ENCODE results near the gene BCAS3.
"Not testable (repeated sequence)": the region's sequence is repeated elsewhere in the genome, so short reads cannot be mapped to it uniquely, and the experiment has no call there.

The BCAS3 gene

GRCh38 chr17:60851181-60851580 is 173.5 kb downstream of the BCAS3 start:
- DNase-seq (ENCODE audit: insufficient read length) (no peak), FAIRE-seq (no peak)

GRCh38 chr17:60857556-60858080 is 180.0 kb downstream of the BCAS3 start:
- FAIRE-seq, result no peak
- DNase-seq (ENCODE audit: insufficient read length), result no peak
- no peak for TF ChIP-seq POLR2AphosphoS5 (IDR thresholded peaks at IDR 0.05; ENCODE audit: low read depth, low read length)

More at GRCh38 chr17:60851181-60851580, 173.5 kb downstream of the BCAS3 start:
- TF ChIP-seq POLR2AphosphoS5 (IDR thresholded peaks at IDR 0.05; ENCODE audit: low read depth, low read length), result no peak
- no peak for TF ChIP-seq POLR2A (IDR thresholded peaks at IDR 0.05; ENCODE audit: low read depth, low read length)
- TF ChIP-seq TAF1 (IDR thresholded peaks at IDR 0.05; ENCODE audit: borderline replicate concordance, low read depth, low read length), result no peak

- TF ChIP-seq POLR2A (IDR thresholded peaks at IDR 0.05; ENCODE audit: low read depth, low read length) (no peak), TAF1 (IDR thresholded peaks at IDR 0.05; ENCODE audit: borderline replicate concordance, low read depth, low read length) (no peak), POLR2AphosphoS5 (IDR thresholded peaks at IDR 0.05; ENCODE audit: low read depth, low read length) (no peak)
- DNase-seq (ENCODE audit: insufficient read length), result no peak
- no peak for FAIRE-seq
Observed at GRCh38 chr17:60862482-60862881, 184.8 kb downstream of the BCAS3 start.

- FAIRE-seq, result peak; percentile 48
- DNase-seq (ENCODE audit: insufficient read length), result no peak
- TF ChIP-seq TAF1 (IDR thresholded peaks at IDR 0.05; ENCODE audit: borderline replicate concordance, low read depth, low read length) (no peak), POLR2AphosphoS5 (IDR thresholded peaks at IDR 0.05; ENCODE audit: low read depth, low read length) (no peak), POLR2A (IDR thresholded peaks at IDR 0.05; ENCODE audit: low read depth, low read length) (no peak)
Observed at GRCh38 chr17:60863892-60864707, 186.4 kb downstream of the BCAS3 start.

GRCh38 chr17:60864708-60865005 is 187.0 kb downstream of the BCAS3 start:
- FAIRE-seq, result no peak
- DNase-seq (ENCODE audit: insufficient read length), result no peak
- no peak for TF ChIP-seq TAF1 (IDR thresholded peaks at IDR 0.05; ENCODE audit: borderline replicate concordance, low read depth, low read length)
- no peak for TF ChIP-seq POLR2A (IDR thresholded peaks at IDR 0.05; ENCODE audit: low read depth, low read length)
- TF ChIP-seq POLR2AphosphoS5 (IDR thresholded peaks at IDR 0.05; ENCODE audit: low read depth, low read length), result no peak

- no peak for DNase-seq (ENCODE audit: insufficient read length)
- FAIRE-seq, result no peak
- TF ChIP-seq POLR2A (IDR thresholded peaks at IDR 0.05; ENCODE audit: low read depth, low read length) (no peak), POLR2AphosphoS5 (IDR thresholded peaks at IDR 0.05; ENCODE audit: low read depth, low read length) (no peak), TAF1 (IDR thresholded peaks at IDR 0.05; ENCODE audit: borderline replicate concordance, low read depth, low read length) (no peak)
Observed at GRCh38 chr17:60874772-60875171, 197.1 kb downstream of the BCAS3 start.

GRCh38 chr17:60886731-60887613 is 209.3 kb downstream of the BCAS3 start:
- DNase-seq (ENCODE audit: insufficient read length); FAIRE-seq: not testable (repeated sequence)

- no peak for TF ChIP-seq POLR2A (IDR thresholded peaks at IDR 0.05; ENCODE audit: low read depth, low read length)
- TF ChIP-seq POLR2AphosphoS5 (IDR thresholded peaks at IDR 0.05; ENCODE audit: low read depth, low read length), result no peak
- TF ChIP-seq TAF1 (IDR thresholded peaks at IDR 0.05; ENCODE audit: borderline replicate concordance, low read depth, low read length), result no peak
- FAIRE-seq (no peak), DNase-seq (ENCODE audit: insufficient read length) (no peak)
Observed at GRCh38 chr17:60887614-60888028, 210.0 kb downstream of the BCAS3 start.

GRCh38 chr17:60888812-60889709 is 211.4 kb downstream of the BCAS3 start:
- FAIRE-seq, result no peak
- DNase-seq (ENCODE audit: insufficient read length), result no peak

GRCh38 chr17:60891149-60891548 is 213.5 kb downstream of the BCAS3 start:
- no peak for DNase-seq (ENCODE audit: insufficient read length)
- TF ChIP-seq POLR2A (IDR thresholded peaks at IDR 0.05; ENCODE audit: low read depth, low read length), result no peak
- TF ChIP-seq POLR2AphosphoS5 (IDR thresholded peaks at IDR 0.05; ENCODE audit: low read depth, low read length), result no peak
- no peak for TF ChIP-seq TAF1 (IDR thresholded peaks at IDR 0.05; ENCODE audit: borderline replicate concordance, low read depth, low read length)
- no peak for FAIRE-seq

More at GRCh38 chr17:60888812-60889709, 211.4 kb downstream of the BCAS3 start:
- TF ChIP-seq POLR2AphosphoS5 (IDR thresholded peaks at IDR 0.05; ENCODE audit: low read depth, low read length), result no peak
- no peak for TF ChIP-seq TAF1 (IDR thresholded peaks at IDR 0.05; ENCODE audit: borderline replicate concordance, low read depth, low read length)
- TF ChIP-seq POLR2A (IDR thresholded peaks at IDR 0.05; ENCODE audit: low read depth, low read length), result no peak

GRCh38 chr17:60893475-60893874 is 215.8 kb downstream of the BCAS3 start:
- FAIRE-seq (no peak), DNase-seq (ENCODE audit: insufficient read length) (no peak)

More at GRCh38 chr17:60893475-60893874, 215.8 kb downstream of the BCAS3 start:
- TF ChIP-seq POLR2AphosphoS5 (IDR thresholded peaks at IDR 0.05; ENCODE audit: low read depth, low read length) (no peak), TAF1 (IDR thresholded peaks at IDR 0.05; ENCODE audit: borderline replicate concordance, low read depth, low read length) (no peak)
